IPS-NIHi7 (cell line): Measurements from ENCODE around the gene SPINK1.
A peak's percentile ranks its signal among the peaks of the same experiment; 100 is the strongest.
"Not testable (repeated sequence)": the region's sequence is repeated elsewhere in the genome, so short reads cannot be mapped to it uniquely, and the experiment has no call there.

ENCODE experiments used
- DNase-seq: peaks from one replicate; pipeline ENCODE4 v3.0.0; 2012; ENCODE audit warnings: mixed read lengths; ENCODE audit errors: extremely low spot score

The SPINK1 gene

GRCh38 chr5:147831465-147831864, at the start of gene SPINK1:
SPINK1 (minus strand) TSS chr5:147831671; CDS start chr5:147831577, 94 bp downstream.
- DNase-seq, result no peak

GRCh38 chr5:147880487-147880886, 49.0 kb upstream of the SPINK1 start:
- no peak for DNase-seq

- no peak for DNase-seq
These were observed 48.3 kb upstream of the SPINK1 start for GRCh38 chr5:147879784-147880183.

- no peak for DNase-seq
These were observed 46.7 kb upstream of the SPINK1 start, which contains the start of gene SCGB3A2 for GRCh38 chr5:147878066-147878759. SCGB3A2 (plus strand) TSS chr5:147878711; CDS start chr5:147878804, 93 bp downstream.

- no peak for DNase-seq
These were observed 45.2 kb upstream of the SPINK1 start for GRCh38 chr5:147876626-147877025.

- DNase-seq, result no peak
These were observed 44.7 kb upstream of the SPINK1 start for GRCh38 chr5:147876141-147876540.

GRCh38 chr5:147874910-147875367, 43.5 kb upstream of the SPINK1 start:
- DNase-seq, result peak; percentile 38

- DNase-seq, result peak; percentile 50
These were observed 42.8 kb upstream of the SPINK1 start for GRCh38 chr5:147874118-147874875.

- not testable (repeated sequence) for DNase-seq
These were observed 41.4 kb upstream of the SPINK1 start for GRCh38 chr5:147872744-147873435.

GRCh38 chr5:147871980-147872549, 40.6 kb upstream of the SPINK1 start:
- not testable (repeated sequence) for DNase-seq

GRCh38 chr5:147869892-147870291, 38.4 kb upstream of the SPINK1 start:
- DNase-seq, result not testable (repeated sequence)

- DNase-seq, result peak; percentile 47
These were observed 37.6 kb upstream of the SPINK1 start for GRCh38 chr5:147869112-147869511.

GRCh38 chr5:147863454-147864158, 32.1 kb upstream of the SPINK1 start:
- DNase-seq, result no peak

GRCh38 chr5:147860641-147861025, 29.2 kb upstream of the SPINK1 start:
- no peak for DNase-seq

GRCh38 chr5:147859962-147860640, 28.6 kb upstream of the SPINK1 start:
- DNase-seq, result no peak

- DNase-seq, result no peak
These were observed 27.1 kb upstream of the SPINK1 start for GRCh38 chr5:147858565-147858964.

- DNase-seq, result peak; percentile 42
These were observed 26.0 kb upstream of the SPINK1 start for GRCh38 chr5:147857302-147858129.

GRCh38 chr5:147856801-147857200, 25.3 kb upstream of the SPINK1 start:
- no peak for DNase-seq

GRCh38 chr5:147855774-147856069, 24.3 kb upstream of the SPINK1 start:
- DNase-seq, result no peak
